Measurements from ENCODE around the gene PCBP3. TPM values are rescaled to one million over a fixed set of nuclear protein-coding genes. Genes with fewer than 3 reads are reported as not detected.
"Not testable (repeated sequence)": the region's sequence is repeated elsewhere in the genome, so short reads cannot be mapped to it uniquely, and the experiment has no call there.

Gene PCBP3
- total RNA-seq, 2 experiments from 2014 or later, result 1.9 to 2.2 TPM

- no peak for TF ChIP-seq CTCF (IDR thresholded peaks at IDR 0.05)
- Mint-ChIP-seq H3K36me3 (ENCODE audit: low read depth) (no peaks in the 10 kb centered on the region), H3K4me1 (ENCODE audit: low read depth) (peaks cover 17% of the 10 kb centered on the region), H3K27ac (no peak overlapping the region), H3K9me3 (no peaks in the 10 kb centered on the region), H3K4me3 (no peak overlapping the region), H3K27me3 (no peaks in the 10 kb centered on the region)
- POLR2A ChIA-PET, result no interaction called here
- CTCF ChIA-PET, result interaction anchor here (0.9 to 1.8 kb wide), 2 partner anchors 23 to 24 kb away, joined by 3 to 5 read pairs; no protein-coding TSS in a partner anchor
- intact Hi-C loops (cut with micrococcal nuclease), result no loop called here
- no peak for DNase-seq
- no peak for ATAC-seq
Observed at GRCh38 chr21:45620201-45620923, 23.2 kb upstream of the PCBP3 start.

- intact Hi-C loops (cut with micrococcal nuclease); H3K27ac Mint-ChIP-seq: not testable (repeated sequence)
Observed at GRCh38 chr21:45621435-45622331, 21.8 kb upstream of the PCBP3 start.

GRCh38 chr21:45622416-45623097 is 21.0 kb upstream of the PCBP3 start:
- DNase-seq, result no peak
- Mint-ChIP-seq H3K36me3 (ENCODE audit: low read depth) (no peaks in the 10 kb centered on the region), H3K4me3 (no peak overlapping the region), H3K9me3 (no peaks in the 10 kb centered on the region), H3K4me1 (ENCODE audit: low read depth) (peaks cover under 1% of the 10 kb centered on the region), H3K27ac (no peak overlapping the region), H3K27me3 (no peaks in the 10 kb centered on the region)
- TF ChIP-seq CTCF (IDR thresholded peaks at IDR 0.05), result no peak
- ChIA-PET POLR2A (no interaction called here), CTCF (no interaction called here)
- intact Hi-C loops (cut with micrococcal nuclease), result no loop called here
- no peak for ATAC-seq

More at GRCh38 chr21:45621435-45622331, 21.8 kb upstream of the PCBP3 start:
- DNase-seq; H3K9me3 Mint-ChIP-seq; POLR2A ChIA-PET; H3K36me3 Mint-ChIP-seq (ENCODE audit: low read depth); H3K4me3 Mint-ChIP-seq; ATAC-seq; H3K4me1 Mint-ChIP-seq (ENCODE audit: low read depth); H3K27me3 Mint-ChIP-seq: not testable (repeated sequence)
- CTCF ChIA-PET, result interaction anchor here (1.8 kb wide), 1 partner anchor 25 kb away, joined by 5 read pairs; no protein-coding TSS in a partner anchor

- CTCF ChIA-PET, result no interaction called here
- H3K36me3 Mint-ChIP-seq (ENCODE audit: low read depth), result no peaks in the 10 kb centered on the region
- POLR2A ChIA-PET, result no interaction called here
- no peaks in the 10 kb centered on the region for H3K9me3 Mint-ChIP-seq
- no peaks in the 10 kb centered on the region for H3K27me3 Mint-ChIP-seq
- intact Hi-C loops (cut with micrococcal nuclease), result no loop called here
- TF ChIP-seq CTCF (IDR thresholded peaks at IDR 0.05), result no peak
- H3K4me3 Mint-ChIP-seq, result no peak overlapping the region
- ATAC-seq, result no peak
- H3K27ac Mint-ChIP-seq, result no peak overlapping the region
- no peaks in the 10 kb centered on the region for H3K4me1 Mint-ChIP-seq (ENCODE audit: low read depth)
- no peak for DNase-seq
Observed at GRCh38 chr21:45623436-45623835, 20.1 kb upstream of the PCBP3 start.

- intact Hi-C loops (cut with micrococcal nuclease); H3K4me1 Mint-ChIP-seq (ENCODE audit: low read depth); ATAC-seq; H3K4me3 Mint-ChIP-seq; H3K27ac Mint-ChIP-seq; H3K36me3 Mint-ChIP-seq (ENCODE audit: low read depth); H3K9me3 Mint-ChIP-seq; DNase-seq; H3K27me3 Mint-ChIP-seq; POLR2A ChIA-PET: not testable (repeated sequence)
- CTCF ChIA-PET, result interaction anchor here (1.3 kb wide), 1 partner anchor 11 kb away, joined by 3 read pairs; no protein-coding TSS in a partner anchor
Observed at GRCh38 chr21:45626127-45626526, 17.4 kb upstream of the PCBP3 start.
